ENCODE measurements around the gene CNKSR2. TPM values are rescaled to one million over a fixed set of nuclear protein-coding genes. Genes with fewer than 3 reads are reported as not detected.

Gene CNKSR2
- total and polyA plus RNA-seq, 2 of the 13 experiments (the other 11 are each of a cell fraction or from before 2014, with no cell fraction given), result not detected

DNA sequence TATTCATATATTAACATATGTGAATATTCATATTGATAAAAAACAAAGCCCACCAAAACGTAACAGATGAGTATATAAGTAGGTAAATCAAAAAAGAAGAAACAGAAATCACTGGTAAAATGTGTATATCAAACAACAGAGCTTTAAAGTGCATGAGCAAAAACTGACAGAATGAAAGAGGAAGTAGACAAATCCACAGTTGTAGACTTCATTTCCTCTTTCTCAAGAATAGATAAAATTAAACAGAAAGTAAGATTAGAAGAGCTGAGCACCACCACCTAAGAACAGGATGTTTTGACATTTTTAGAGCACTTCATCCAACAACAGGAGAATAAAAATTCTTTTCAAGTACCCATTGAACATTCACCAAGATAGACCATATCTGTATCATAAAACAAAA is 64.6 kb downstream of the CNKSR2 start (continued):
- TF ChIP-seq ZNF275 (CRISPR knock-in tag; IDR thresholded peaks at IDR 0.05; ENCODE audit: borderline replicate concordance) (no peak), AGO1 (IDR thresholded peaks at IDR 0.05; ENCODE audit: low read depth, low read length, poor library complexity, severe bottlenecking) (no peak), THAP11 (CRISPR knock-in tag; IDR thresholded peaks at IDR 0.05) (no peak), TRAFD1 (CRISPR knock-in tag; IDR thresholded peaks at IDR 0.05; ENCODE audit: borderline replicate concordance) (no peak)

DNA sequence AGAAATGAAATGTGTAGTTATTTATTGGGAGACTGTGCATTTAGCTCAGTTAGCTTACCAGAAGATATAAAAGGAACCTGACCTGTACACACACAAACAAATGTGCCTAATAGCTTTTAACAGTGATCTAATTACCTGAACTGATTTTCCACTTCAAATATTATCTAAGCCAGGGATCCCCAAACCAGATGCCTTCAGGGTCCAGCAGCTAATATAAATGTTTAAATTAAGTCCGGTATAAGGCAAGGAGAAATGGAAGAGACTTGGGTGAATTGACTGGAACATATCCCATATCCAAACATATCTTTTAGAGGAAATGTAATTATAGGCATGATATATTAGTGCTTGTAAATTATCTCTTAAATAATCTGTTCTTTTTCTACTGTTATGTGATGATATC is 66.7 kb downstream of the CNKSR2 start:
- Histone ChIP-seq H3K4me1 (ENCODE audit: insufficient read depth, low read length) (no peaks in the 10 kb centered on the region), H3K36me3 (replicated peaks in 1 of 2; ENCODE audit: control insufficient read depth in 1 of 2, insufficient read depth in 2 of 2, low read length in 2 of 2) (no peaks in the 10 kb centered on the region), H3K27me3 (ENCODE audit: control insufficient read depth in 1 of 2, insufficient read depth in 2 of 2, low read length in 2 of 2) (no peaks in the 10 kb centered on the region), H3K9ac (ENCODE audit: insufficient read depth, low read depth, low read length) (no peak overlapping the region), H2AFZ (ENCODE audit: low read length) (no peak overlapping the region), H4K20me1 (ENCODE audit: insufficient read depth, low read length) (no peaks in the 10 kb centered on the region), H3K9me3 (ENCODE audit: low read length) (no peaks in the 10 kb centered on the region), H3K27ac (ENCODE audit: extremely low read length, insufficient read depth, low read length) (no peak overlapping the region), H3K79me2 (ENCODE audit: insufficient read depth, low read length) (no peaks in the 10 kb centered on the region), H3K4me3 (replicated peaks in 1 of 3; ENCODE audit: insufficient read depth in 1 of 3, low read depth in 2 of 3, low read length in 3 of 3) (no peak overlapping the region), H3K4me2 (ENCODE audit: low read depth, low read length) (no peak overlapping the region)
- ATAC-seq (no peak), FAIRE-seq (no peak), DNase-seq (ENCODE audit: low spot score) (no peak)
- BruUV-seq (replicated peaks), result no TSS peak
- in situ Hi-C loops (cut with HindIII; ENCODE audit: extremely low pct_ligation_motif_present, low pct_unique_long_range_greater_than_20kb), result no loop called here
- WGBS (ENCODE audit: low lambda C conversion rate), result 8% methylated on average over 1 of the region's 1 CpG
- ChIA-PET CTCF (ENCODE audit: low intra/inter-chr PET ratio, low total read pairs) (no interaction called here), POLR2A (no interaction called here)
- intact Hi-C loops (cut with micrococcal nuclease; ENCODE audit: unreplicated experiment), result no loop called here
- TF ChIP-seq RBFOX2 (IDR thresholded peaks at IDR 0.05; ENCODE audit: low read depth, low read length) (no peak), MYNN (CRISPR knock-in tag; IDR thresholded peaks at IDR 0.05; ENCODE audit: low read depth) (no peak), EZH2 (conservative IDR thresholded peaks at IDR 0.05; ENCODE audit: low read depth, low read length) (no peak), DRAP1 (CRISPR knock-in tag; IDR thresholded peaks at IDR 0.05) (no peak), ZNF775 (CRISPR knock-in tag; IDR thresholded peaks at IDR 0.05; ENCODE audit: borderline replicate concordance) (no peak), ZSCAN9 (CRISPR knock-in tag; IDR thresholded peaks at IDR 0.05; ENCODE audit: borderline replicate concordance) (no peak), POLR2AphosphoS5 (IDR thresholded peaks at IDR 0.05; ENCODE audit: low read depth, low read length) (no peak), AHR (CRISPR knock-in tag; IDR thresholded peaks at IDR 0.05) (no peak), ZSCAN29 (CRISPR knock-in tag; conservative IDR thresholded peaks at IDR 0.05) (no peak), NCOR1 (IDR thresholded peaks at IDR 0.05; ENCODE audit: borderline replicate concordance, low read length) (no peak)
- TF ChIP-seq, protein P1, sequence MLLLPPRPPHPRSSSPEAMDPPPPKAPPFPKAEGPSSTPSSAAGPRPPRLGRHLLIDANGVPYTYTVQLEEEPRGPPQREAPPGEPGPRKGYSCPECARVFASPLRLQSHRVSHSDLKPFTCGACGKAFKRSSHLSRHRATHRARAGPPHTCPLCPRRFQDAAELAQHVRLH (CRISPR knock-in tag; IDR thresholded peaks at IDR 0.05; ENCODE audit: borderline replicate concordance, low read depth), result no peak

All from HepG2 (cell line).